Stimulated activated CD4-positive, alpha-beta T cell treated with anti-CD3 and anti-CD28 coated beads, Interleukin-12 subunit alpha, Interleukin-12 subunit beta, amount 100 ng/mL, for 48 hours (primary cell): Measurements from ENCODE around the gene ZMYND10.
"Not testable (repeated sequence)": the region's sequence is repeated elsewhere in the genome, so short reads cannot be mapped to it uniquely, and the experiment has no call there.

Source experiments
- DNase-seq, 3 donors: peaks; one replicate each; pipeline ENCODE4 v3.0.0-alpha.2; 2020; ENCODE audit warnings: low read depth in 2 of 3, low spot score in 1 of 3

The ZMYND10 gene

GRCh38 chr3:50312041-50312440 is 33.5 kb downstream of the ZMYND10 start:
- not testable (repeated sequence) for DNase-seq

GRCh38 chr3:50304601-50305000 is 40.9 kb downstream of the ZMYND10 start:
- DNase-seq: no peak

GRCh38 chr3:50303013-50303815 is 42.3 kb downstream of the ZMYND10 start, which contains the start of gene HYAL1:
Gene HYAL1 (minus strand): TSS chr3:50303574. CDS start chr3:50302956, 618 bp downstream.
- no peak for DNase-seq

GRCh38 chr3:50302095-50303012 is 43.2 kb downstream of the ZMYND10 start:
- DNase-seq: no peak

GRCh38 chr3:50300681-50301254 is 44.8 kb downstream of the ZMYND10 start:
- DNase-seq: no peak

- no peak for DNase-seq
Observed at GRCh38 chr3:50299929-50300680, 45.4 kb downstream of the ZMYND10 start.

GRCh38 chr3:50299638-50299928 is 45.9 kb downstream of the ZMYND10 start:
- DNase-seq: no peak

- peak; percentile 99 to 100 (median 99) for DNase-seq
Observed at GRCh38 chr3:50298836-50299637, 46.5 kb downstream of the ZMYND10 start, which contains the start of the genes HYAL3 and NAA80. Gene HYAL3 (minus strand): TSS chr3:50299405. CDS start chr3:50295602, 3,803 bp downstream. Gene NAA80 (minus strand): TSS chr3:50299405. CDS start chr3:50297463, 1,942 bp downstream.

GRCh38 chr3:50297896-50298725 is 47.4 kb downstream of the ZMYND10 start:
- DNase-seq: no peak

- no peak for DNase-seq
Observed at GRCh38 chr3:50297384-50297775, 48.2 kb downstream of the ZMYND10 start.

- no peak for DNase-seq
Observed at GRCh38 chr3:50296721-50297383, 48.7 kb downstream of the ZMYND10 start.

GRCh38 chr3:50295553-50296431 is 49.7 kb downstream of the ZMYND10 start:
- no peak for DNase-seq

GRCh38 chr3:50294492-50295403 is 50.8 kb downstream of the ZMYND10 start:
- DNase-seq: no peak

- no peak for DNase-seq
Observed at GRCh38 chr3:50294089-50294488, 51.4 kb downstream of the ZMYND10 start.

- no peak for DNase-seq
Observed at GRCh38 chr3:50293079-50293801, 52.3 kb downstream of the ZMYND10 start.
